GM06990 (cell line): ENCODE data around the gene ZC3H14.

Source experiments
- DNase-seq: peaks from one replicate; pipeline ENCODE4 v3.0.0-alpha.2; 2011; ENCODE audit not compliant: insufficient read length; ENCODE audit errors: extremely low read depth
- H3K27me3 ChIP-seq: replicated peaks from 2 replicates; pipeline ENCODE4 v1.6.0; 2011; ENCODE audit warnings: low read length; ENCODE audit not compliant: control insufficient read depth, insufficient read depth
- H3K36me3 ChIP-seq: 2 replicates; pipeline ENCODE4 v1.5.1; 2011; ENCODE audit warnings: low read length; ENCODE audit not compliant: control insufficient read depth, insufficient read depth
- H3K4me3 ChIP-seq: replicated peaks from 2 replicates; pipeline ENCODE4 v1.5.1; 2011; ENCODE audit warnings: low read depth, mild to moderate bottlenecking, control low read depth, low read length
- CTCF ChIP-seq: IDR thresholded peaks from 2 replicates; pipeline ENCODE4 v1.5.1; 2011; ENCODE audit warnings: low read length, control low read depth, mild to moderate bottlenecking, inconsistent platforms; ENCODE audit not compliant: insufficient read depth, poor library complexity, severe bottlenecking

Gene ZC3H14

GRCh38 chr14:88669346-88669745 lies 106.5 kb downstream of the ZC3H14 start:
- TF ChIP-seq CTCF: no peak
- Histone ChIP-seq H3K36me3 (no peaks in the 10 kb centered on the region), H3K27me3 (no peaks in the 10 kb centered on the region), H3K4me3 (no peak overlapping the region)
- no peak for DNase-seq
